LNCAP (cell line): Measurements from ENCODE around the gene CARHSP1.

Experiments
- CTCF ChIP-seq: fragments of 450-650 bp; IDR thresholded peaks from 2 replicates; pipeline ENCODE4 v1.5.1; 2017; ENCODE audit warnings: mild to moderate bottlenecking

CARHSP1 gene

GRCh38 chr16:8850279-8850885 is 18.4 kb downstream of the CARHSP1 start:
- TF ChIP-seq CTCF = no peak

DNA sequence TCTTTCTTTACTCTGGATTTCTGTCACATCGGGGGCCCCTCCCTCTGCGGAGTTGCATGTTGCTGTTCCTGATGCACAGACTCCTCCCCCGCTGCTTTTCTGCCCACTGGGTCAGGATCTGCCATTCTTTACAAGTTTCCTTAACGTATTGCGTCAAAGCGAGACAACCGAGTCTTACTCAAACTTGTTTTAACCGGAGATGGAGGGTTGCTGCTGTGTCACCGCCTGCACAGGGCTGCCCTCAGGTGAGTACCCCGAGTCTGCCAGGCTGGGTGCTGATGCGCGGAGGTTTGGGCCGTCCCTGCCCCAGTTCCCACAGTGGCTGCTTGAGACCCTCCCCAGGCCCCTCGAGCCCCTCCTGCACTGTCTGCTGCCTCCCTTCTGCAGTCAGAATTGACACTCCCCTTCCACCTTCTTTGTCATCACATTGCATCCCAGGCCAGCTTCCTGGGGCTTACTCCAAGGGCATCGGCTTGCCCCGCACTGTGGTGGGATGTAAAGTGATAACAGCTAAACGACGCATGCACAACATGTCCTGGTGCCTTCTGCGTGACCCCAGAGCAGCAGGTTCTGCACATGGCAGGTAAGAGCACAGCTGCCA is 19.3 kb downstream of the CARHSP1 start:
- no peak for TF ChIP-seq CTCF

- no peak for TF ChIP-seq CTCF
Measured at GRCh38 chr16:8848939-8849391, 19.8 kb downstream of the CARHSP1 start.

- TF ChIP-seq CTCF = no peak
Measured at GRCh38 chr16:8848231-8848938, 20.4 kb downstream of the CARHSP1 start.

DNA sequence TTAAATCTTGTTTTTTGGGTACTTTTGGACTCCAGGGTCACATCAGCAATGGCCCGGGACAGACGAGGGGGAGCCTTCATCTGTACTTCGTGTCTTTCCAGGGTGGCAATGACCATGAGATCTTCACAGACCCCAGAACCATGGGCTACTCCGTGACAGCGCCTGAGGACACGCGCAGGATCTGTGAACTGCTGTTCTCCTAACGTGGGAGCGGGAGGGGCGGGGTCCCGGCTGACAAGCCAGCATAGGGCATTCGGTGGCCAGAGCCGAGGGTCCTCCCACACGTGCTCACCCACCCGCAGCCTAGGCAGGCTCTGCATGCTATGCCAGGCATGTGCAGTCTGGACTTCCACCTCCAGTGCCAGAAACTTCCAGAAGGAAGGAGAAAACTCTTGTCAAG is 21.2 kb downstream of the CARHSP1 start:
- no peak for TF ChIP-seq CTCF

DNA sequence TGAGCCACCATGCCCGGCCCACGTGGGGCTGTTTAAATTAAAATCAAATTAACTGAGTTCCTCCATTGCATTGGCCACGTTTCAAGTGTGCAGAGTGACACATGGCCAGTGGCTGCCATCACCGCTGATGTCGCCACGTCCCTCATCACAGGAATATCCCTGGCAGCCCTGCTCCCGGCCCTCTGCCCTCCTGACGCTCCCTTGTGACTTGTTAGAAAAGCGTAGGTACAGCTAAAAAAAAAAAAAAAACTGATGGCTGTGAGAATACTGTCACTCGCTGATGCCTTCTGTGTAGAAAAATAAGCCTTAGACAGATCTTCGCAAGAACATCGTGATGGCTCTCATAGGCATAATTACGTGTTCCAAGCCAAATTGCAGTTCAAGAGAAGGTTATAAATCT is 21.7 kb downstream of the CARHSP1 start:
- TF ChIP-seq CTCF = no peak

GRCh38 chr16:8846401-8846932 is 22.3 kb downstream of the CARHSP1 start:
- TF ChIP-seq CTCF = no peak
